Renal cortical epithelial cell (primary cell): ENCODE data around the gene FLII. TPM values are rescaled to one million over a fixed set of nuclear protein-coding genes. Genes with fewer than 3 reads are reported as not detected.
"Not testable (repeated sequence)": the region's sequence is repeated elsewhere in the genome, so short reads cannot be mapped to it uniquely, and the experiment has no call there.

Experiments
- DNase-seq: peaks from one replicate; pipeline ENCODE4 v3.0.0-alpha.2; 2011; ENCODE audit warnings: low read depth
- total RNA-seq: library from RNA; depleted of rRNA; stranded (reverse); fragments of >200 nt; gene quantifications from 2 replicates; pipeline ENCODE4 v1.2.3, GENCODE V29; 2014

Gene FLII
- total RNA-seq, 1 donor from 2014 or later = 451 TPM

GRCh38 chr17:18224053-18224386 lies 34.5 kb downstream of the FLII start:
- DNase-seq = no peak

- DNase-seq = peak; percentile 47
Observed at GRCh38 chr17:18218756-18219415, 39.7 kb downstream of the FLII start.

GRCh38 chr17:18217412-18218015 lies 41.0 kb downstream of the FLII start:
- peak; percentile 30 for DNase-seq

- not testable (repeated sequence) for DNase-seq
Observed at GRCh38 chr17:18216906-18217305, 41.6 kb downstream of the FLII start.

GRCh38 chr17:18213666-18214270 lies 44.8 kb downstream of the FLII start:
- DNase-seq = no peak

- no peak for DNase-seq
Observed at GRCh38 chr17:18208092-18208491, 50.4 kb downstream of the FLII start.

- DNase-seq = no peak
Observed at GRCh38 chr17:18206962-18207361, 51.6 kb downstream of the FLII start.

GRCh38 chr17:18205861-18206260 lies 52.7 kb downstream of the FLII start:
- DNase-seq = no peak

- DNase-seq = peak; percentile 43
Observed at GRCh38 chr17:18203308-18203707, 55.2 kb downstream of the FLII start.

- DNase-seq = no peak
Observed at GRCh38 chr17:18201108-18201507, 57.4 kb downstream of the FLII start.

GRCh38 chr17:18198530-18198929 lies 60.0 kb downstream of the FLII start:
- DNase-seq = no peak

GRCh38 chr17:18197535-18198194 lies 60.9 kb downstream of the FLII start:
- DNase-seq = no peak

- DNase-seq = no peak
Observed at GRCh38 chr17:18195246-18195645, 63.3 kb downstream of the FLII start.

Other genes with a start within 250 kb of the FLII start
- gene ATPAF2, start 219.6 kb downstream of the FLII start, total RNA-seq = 15.1 and 17.4 TPM in 2 replicates
- 2.6 and 9.4 TPM in 2 replicates for gene GID4, start 219.3 kb downstream of the FLII start, total RNA-seq
- 36.5 and 39.6 TPM in 2 replicates for gene DRG2, start 170.8 kb downstream of the FLII start, total RNA-seq
- gene MYO15A, start 150.0 kb downstream of the FLII start, total RNA-seq = 0.45 TPM in 1 of 2 replicates, not detected in the other
- 103 and 124 TPM in 2 replicates for gene ALKBH5, start 74.9 kb downstream of the FLII start, total RNA-seq
- 30.4 and 46.4 TPM in 2 replicates for gene LLGL1, start 33.1 kb downstream of the FLII start, total RNA-seq
- gene MIEF2, start 1.9 kb upstream of the FLII start, total RNA-seq = 88.2 and 154 TPM in 2 replicates
- gene TOP3A, start 56.3 kb upstream of the FLII start, total RNA-seq = 10.4 and 25.7 TPM in 2 replicates
- 15.1 and 38.8 TPM in 2 replicates for gene SMCR8, start 56.6 kb upstream of the FLII start, total RNA-seq
- gene SHMT1, start 104.8 kb upstream of the FLII start, total RNA-seq = 27.6 and 30.3 TPM in 2 replicates
- 0.10 TPM in 1 of 2 replicates, not detected in the other for gene EVPLL, start 119.0 kb upstream of the FLII start, total RNA-seq
- gene LGALS9C, start 218.1 kb upstream of the FLII start, total RNA-seq = not detected in 2 replicates